DND-41 (cell line): Measurements from ENCODE around the gene TBCD.

Experiments used
- EZH2 ChIP-seq: IDR thresholded peaks from 3 replicates; pipeline ENCODE4 v1.6.1; 2012; ENCODE audit warnings: borderline replicate concordance, low read depth, mild to moderate bottlenecking, moderate library complexity, low read length, inconsistent platforms; ENCODE audit not compliant: severe bottlenecking
- TF ChIP-seq, protein P1 (sequence below): IDR thresholded peaks from 2 replicates; pipeline ENCODE4 v1.5.1; 2012; ENCODE audit warnings: borderline replicate concordance, low read length, moderate library complexity, mild to moderate bottlenecking; ENCODE audit not compliant: poor library complexity, severe bottlenecking; ENCODE audit errors: extremely low read depth

DNA sequence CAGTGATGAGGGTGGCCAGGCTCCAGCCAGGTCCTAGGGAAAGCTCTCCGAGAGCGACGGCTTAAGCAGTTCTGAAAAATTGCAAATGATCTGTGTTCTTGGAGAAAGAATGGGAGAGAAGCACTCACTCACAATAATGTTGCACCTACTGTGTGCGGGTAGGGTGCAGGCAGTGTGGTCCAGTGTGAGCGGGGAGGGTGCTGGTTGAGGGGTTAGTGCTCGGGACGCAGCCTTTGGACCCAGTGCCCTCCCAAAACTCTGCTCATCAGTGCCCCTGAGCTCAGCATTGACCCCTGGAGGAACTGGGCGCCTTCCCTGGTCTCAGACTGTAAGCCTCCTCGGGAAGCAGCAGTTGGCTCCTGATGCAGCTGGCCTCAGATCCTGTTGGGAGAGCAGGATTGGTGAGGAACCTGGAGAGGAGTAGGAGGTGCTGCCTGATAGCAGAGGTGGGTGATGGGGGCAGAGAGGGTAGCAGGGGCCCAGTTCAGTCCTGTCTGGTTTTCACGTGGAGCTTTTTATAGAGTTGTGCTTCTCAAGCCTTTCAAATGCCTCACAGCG is 111.6 kb downstream of the TBCD start:
- no peak for TF ChIP-seq EZH2
- TF ChIP-seq, protein P1, sequence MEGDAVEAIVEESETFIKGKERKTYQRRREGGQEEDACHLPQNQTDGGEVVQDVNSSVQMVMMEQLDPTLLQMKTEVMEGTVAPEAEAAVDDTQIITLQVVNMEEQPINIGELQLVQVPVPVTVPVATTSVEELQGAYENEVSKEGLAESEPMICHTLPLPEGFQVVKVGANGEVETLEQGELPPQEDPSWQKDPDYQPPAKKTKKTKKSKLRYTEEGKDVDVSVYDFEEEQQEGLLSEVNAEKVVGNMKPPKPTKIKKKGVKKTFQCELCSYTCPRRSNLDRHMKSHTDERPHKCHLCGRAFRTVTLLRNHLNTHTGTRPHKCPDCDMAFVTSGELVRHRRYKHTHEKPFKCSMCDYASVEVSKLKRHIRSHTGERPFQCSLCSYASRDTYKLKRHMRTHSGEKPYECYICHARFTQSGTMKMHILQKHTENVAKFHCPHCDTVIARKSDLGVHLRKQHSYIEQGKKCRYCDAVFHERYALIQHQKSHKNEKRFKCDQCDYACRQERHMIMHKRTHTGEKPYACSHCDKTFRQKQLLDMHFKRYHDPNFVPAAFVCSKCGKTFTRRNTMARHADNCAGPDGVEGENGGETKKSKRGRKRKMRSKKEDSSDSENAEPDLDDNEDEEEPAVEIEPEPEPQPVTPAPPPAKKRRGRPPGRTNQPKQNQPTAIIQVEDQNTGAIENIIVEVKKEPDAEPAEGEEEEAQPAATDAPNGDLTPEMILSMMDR, result peak; percentile 2
